NCI-H146 (cell line): ENCODE results near the gene GALNT10.
A peak's percentile ranks its signal among the peaks of the same experiment; 100 is the strongest.

Experiments
- DNase-seq: peaks from one replicate; lab custom pipeline; 2025; lab: John Stamatoyannopoulos, UW

Gene GALNT10

GRCh38 chr5:154384480-154385235 lies 194.1 kb downstream of the GALNT10 start:
- DNase-seq = no peak

DNA sequence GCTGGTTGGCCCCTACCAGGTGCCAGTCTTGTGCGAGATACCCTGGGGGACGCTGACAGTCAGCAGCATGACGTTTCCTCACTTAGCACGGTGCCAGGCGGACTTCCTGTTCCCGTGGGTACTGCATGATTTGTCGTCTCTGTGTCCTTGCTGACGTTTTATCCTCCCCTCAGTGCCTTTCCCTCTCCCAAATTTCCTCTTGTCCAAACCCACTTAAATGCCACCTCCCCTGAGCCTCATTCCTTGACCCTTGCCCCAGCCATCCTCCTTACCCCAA lies 194.6 kb downstream of the GALNT10 start:
- no peak for DNase-seq

DNA sequence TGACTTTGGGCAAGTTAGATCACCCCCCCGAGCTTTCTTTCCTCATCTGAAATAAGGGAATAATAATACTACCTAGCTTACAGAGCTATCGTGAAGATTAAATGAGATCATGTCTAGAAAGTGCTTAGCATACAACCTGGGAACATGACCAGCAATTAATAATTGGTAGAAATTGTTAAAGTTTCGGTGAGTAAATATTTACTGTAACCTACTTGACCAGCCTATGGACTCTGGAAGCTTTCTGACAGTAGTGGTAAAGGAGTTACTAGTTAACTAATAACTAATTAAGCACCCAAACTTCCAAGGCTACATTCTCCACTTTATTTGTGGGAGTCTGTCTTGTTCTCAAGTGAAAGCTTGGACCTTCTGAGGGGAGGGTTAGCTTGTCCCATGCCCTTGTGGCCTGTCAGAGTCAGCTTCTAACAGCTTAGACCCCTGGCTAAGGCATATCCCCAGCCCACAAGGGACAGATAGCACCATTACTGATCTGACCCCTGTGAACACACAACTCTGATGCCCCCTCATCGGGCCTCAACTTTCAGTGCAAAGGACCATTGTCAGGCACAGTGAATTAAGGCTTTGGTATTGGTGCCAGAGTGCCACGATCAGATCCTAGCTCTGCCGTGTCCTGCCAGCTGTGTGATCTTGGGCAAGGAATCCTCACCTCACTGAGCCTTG lies 196.6 kb downstream of the GALNT10 start:
- DNase-seq = no peak

GRCh38 chr5:154388842-154389241 lies 198.3 kb downstream of the GALNT10 start:
- DNase-seq = no peak

GRCh38 chr5:154390096-154390495 lies 199.6 kb downstream of the GALNT10 start:
- DNase-seq = no peak

GRCh38 chr5:154390746-154391359 lies 200.3 kb downstream of the GALNT10 start:
- DNase-seq = peak; percentile 72

- no peak for DNase-seq
These were observed 201.3 kb downstream of the GALNT10 start for GRCh38 chr5:154391788-154392187.

DNA sequence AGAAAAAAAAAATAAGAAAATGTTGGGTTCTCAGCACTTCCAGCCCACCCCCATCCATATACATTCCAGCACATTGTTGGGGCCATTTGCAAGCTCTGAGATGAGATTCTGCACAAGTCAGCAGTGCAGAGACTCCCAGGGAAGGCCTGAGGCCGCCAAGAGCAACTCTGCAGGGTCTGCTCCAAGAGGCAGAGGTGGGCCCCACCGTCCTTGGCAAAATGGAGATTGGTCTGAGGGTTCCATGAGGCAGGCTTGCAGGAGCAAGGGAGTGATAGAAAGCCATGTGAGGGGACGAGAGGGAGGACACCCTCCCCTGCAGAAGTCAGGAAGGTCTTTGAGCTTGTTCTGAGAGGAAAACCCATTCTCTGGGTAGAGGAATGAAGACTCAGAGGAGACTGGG lies 203.3 kb downstream of the GALNT10 start:
- DNase-seq = no peak

- no peak for DNase-seq
These were observed 203.8 kb downstream of the GALNT10 start for GRCh38 chr5:154394307-154394706.

DNA sequence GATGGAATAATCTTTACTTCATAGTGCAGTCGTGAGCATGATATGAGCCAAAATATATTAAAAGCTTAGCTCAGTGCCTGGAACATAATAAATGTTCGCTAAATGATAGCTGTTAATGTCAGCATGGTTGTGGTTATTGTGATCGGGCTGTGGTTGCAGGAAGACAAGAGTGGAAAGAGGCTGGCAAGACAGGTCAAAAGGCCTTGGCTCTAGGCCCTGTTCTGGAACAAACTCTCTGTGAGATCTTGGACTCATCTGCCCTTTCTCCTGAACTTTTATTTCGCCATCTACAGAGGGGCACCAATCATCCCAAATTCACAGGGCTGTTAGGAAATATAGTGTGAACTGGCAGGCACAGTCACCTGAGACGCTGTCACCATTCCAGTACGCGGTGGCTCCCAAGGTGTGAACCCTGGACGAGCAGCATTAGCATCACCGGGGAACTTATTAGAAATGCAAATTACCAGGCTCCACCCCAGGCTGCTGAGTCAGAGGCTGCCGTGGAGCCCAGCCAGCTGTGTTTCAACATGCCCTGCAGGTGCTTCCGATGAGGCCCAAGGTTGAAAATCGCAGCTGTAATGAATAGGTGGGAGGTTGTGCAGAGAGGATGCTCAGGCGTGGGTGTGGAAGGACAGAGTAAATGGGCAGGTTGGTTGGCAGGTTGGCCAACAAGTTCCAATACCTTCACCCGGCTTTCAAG lies 205.0 kb downstream of the GALNT10 start:
- peak; percentile 92 for DNase-seq

DNA sequence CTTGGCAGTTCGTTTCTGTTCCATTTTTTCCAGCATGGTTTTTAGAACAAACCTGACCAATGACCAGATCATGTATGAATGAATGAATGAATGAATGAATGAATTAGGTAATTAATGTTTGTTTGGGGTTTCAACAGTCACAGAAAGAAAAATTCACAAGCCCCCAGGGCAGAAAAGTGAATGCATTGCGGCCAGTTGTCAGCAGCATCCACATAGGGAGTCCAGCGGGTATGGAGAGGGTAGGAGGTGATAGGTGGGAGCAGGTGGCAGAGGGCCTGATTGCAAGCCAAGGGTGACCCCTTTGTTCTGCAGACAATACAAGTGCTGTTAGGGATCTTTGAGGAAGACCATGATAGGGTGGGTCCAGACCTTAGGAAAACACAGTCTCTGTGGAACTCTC lies 205.6 kb downstream of the GALNT10 start:
- DNase-seq = no peak

DNA sequence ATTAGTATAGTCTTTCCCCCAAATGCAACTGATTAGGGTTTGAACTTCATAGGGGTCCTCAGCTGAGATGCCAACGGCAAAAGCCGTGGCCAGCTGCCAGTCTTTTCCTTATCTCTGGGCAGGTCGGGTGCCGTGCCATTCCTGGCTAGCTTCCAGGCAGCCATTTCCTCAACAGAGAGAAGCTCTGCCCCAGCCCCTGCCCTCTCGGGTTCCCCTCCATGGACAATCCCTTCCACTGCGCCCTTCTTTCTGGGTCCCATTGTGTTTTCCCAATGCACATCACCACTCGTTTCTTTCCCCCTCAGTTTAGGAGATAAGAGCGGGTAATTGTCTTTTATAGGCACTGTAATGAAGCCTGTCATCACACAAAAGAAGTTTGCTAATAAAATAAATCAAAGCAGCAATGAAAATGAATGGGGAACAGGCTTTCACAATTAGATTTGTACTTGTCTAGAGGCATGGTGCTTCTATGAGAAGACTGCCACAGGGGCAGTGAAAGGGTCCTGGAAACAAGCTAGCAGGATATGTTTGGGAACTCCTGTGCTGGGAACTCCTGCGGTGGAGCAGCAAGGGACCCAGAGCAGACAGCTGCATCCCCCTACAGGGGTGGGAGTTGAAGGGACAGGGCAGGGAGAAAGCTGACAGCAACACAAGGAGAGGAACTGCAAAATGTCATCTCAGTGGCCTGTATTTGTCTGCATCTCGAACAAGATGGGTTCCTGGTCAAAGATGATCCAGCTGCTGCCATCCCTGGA lies 207.3 kb downstream of the GALNT10 start:
- peak; percentile 77 for DNase-seq

DNA sequence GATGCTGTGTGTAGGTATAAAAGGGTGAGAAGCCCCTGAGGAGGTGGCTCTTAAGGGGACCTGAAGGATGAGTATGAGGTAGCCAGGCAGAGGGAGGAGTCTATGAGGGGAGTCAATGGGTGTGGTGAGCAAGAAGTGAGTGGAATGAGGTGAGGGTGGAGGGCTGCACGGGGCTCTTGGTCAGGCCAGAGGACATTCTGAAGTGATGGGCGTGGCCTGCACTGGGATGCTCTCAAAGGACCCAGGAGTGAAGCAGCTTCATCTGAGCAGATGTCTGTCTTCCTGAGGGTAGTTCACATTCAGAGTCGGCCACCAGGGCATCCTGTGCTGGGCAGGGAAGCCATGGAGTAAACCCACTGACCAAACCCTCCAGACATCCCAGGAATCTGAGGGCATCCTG lies 210.1 kb downstream of the GALNT10 start:
- DNase-seq = no peak

DNA sequence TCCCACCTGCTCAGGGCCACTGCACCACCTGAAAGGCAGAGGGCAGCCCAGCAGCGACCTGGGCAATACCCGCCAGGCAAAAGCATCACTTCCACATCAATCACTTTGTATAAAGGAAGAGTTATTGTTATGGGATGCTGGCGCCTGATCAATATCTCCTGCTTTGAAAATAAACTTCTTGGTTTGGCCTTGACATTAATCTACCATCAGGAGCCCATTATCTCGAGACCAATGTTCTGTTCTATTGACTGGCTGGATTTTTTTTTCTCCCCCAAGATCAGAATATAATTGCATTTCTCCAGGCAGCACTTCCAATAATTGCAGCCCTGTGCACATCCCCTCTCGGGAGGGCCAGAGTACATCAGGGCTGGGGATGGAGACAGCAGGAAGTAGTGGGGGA lies 210.8 kb downstream of the GALNT10 start:
- peak; percentile 23 for DNase-seq

- no peak for DNase-seq
These were observed 211.4 kb downstream of the GALNT10 start for GRCh38 chr5:154401931-154402330.

- DNase-seq = no peak
These were observed 212.1 kb downstream of the GALNT10 start for GRCh38 chr5:154402611-154403010.

DNA sequence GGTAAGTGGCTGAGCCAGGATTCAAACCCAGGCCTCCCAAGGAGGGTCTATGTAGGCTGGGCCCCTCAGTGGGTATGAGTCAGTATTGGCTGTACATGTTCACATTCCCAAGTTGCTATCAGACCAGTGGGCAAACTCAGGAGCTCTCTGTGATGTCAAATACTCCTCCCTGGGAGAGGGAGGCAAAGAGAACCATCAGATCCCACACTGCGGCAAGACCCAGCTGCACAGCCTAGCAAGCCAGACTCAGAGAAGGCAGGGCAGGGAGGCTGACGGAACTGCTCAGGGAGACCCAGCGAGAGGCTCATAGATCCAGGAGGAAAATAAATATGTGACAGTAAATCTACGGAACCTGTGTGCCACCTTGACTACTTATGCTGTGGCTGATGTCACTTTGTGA lies 212.7 kb downstream of the GALNT10 start:
- no peak for DNase-seq

DNA sequence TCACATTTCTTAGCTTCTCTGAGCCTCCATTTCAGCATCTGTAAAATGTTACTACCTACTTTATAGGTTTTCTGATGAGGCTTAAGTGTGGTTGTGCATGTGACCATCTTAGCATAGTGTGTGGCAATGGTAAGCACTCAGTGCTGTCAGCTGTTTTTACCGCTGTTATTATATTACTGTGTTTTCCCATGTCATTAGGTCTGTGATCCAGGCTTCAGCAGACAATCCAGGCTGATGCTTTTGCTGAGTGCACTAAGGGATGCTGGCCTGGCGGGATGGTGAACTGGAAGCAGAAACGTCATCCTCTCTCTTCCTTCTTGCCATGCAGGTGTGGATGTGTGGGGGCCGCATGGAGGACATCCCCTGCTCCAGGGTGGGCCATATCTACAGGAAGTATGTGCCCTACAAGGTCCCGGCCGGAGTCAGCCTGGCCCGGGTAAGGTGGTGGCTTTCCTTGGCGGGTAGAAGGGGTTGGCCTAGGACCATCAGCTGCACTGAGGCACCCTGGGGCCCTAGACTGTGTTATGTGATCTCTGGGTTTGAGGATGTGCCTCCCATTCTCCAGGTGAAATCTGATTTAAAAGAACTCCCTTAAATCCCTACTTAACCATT lies 213.3 kb downstream of the GALNT10 start:
- DNase-seq = no peak

DNA sequence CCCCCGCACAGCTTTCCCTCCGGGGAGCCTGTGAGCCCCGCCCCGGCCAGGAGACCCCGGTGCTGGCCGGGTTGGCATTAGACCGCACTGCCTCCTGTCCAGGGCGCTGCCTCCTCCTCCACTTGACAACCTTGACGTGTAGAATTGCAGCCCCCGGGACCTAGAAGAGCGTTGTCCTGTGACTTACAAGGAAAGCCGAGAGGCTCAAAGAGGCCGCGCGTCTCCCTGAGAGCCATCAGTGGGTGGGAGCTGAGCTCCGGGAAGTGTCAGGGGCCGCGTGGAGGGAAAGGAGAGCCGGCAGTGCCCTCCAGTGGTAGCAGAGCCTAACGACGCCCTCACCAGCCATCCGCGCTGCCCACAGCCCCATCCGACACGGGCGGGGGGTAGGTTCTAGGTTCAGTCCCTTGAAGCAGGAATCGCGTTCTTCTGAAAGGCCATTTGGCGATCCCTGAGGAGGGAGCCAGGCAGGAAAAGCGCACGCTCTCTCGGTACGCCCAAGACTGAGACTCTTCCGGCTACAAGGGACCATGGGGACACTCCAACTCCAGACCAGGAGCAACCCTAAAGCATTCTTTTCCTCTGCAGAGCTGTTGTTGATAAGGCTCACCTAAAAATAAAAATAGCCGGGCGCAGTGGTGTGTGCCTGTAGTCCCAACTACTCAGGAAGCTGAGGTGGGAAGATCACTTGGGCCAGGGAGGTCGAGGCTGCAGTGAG lies 214.7 kb downstream of the GALNT10 start:
- DNase-seq = peak; percentile 68

- DNase-seq = no peak
These were observed 215.7 kb downstream of the GALNT10 start for GRCh38 chr5:154406231-154406630.

DNA sequence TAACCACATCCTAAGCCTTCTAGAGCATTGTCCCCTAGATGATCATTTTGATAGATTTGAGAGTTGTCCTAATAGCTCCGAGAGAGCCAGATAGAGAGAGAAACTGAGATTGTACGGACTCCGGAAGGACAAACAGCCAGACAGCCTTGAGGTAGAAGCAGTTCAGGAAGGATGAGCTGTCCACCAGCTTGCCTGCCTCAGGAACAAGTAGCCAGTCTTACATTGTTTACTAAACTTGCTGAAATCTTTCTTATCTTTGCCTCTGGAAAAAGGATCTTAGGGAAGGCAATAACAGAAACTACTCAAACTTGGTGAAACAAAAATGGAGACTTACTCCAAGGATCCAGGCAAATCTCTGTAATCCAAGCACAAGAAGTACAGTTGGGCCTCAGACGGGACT lies 216.3 kb downstream of the GALNT10 start:
- no peak for DNase-seq
